Spleen (tissue), 7 donors: Measurements from ENCODE around the gene ST7.

ENCODE experiments used
- POLR2A ChIP-seq, 3 donors: fragments of 450-650 bp; IDR thresholded peaks; one replicate each; pipeline ENCODE4 v1.5.1; 2017; ENCODE audit warnings: antibody characterized with exemption in 3 of 3, mild to moderate bottlenecking in 1 of 3
- POLR2AphosphoS5 ChIP-seq, 3 donors: sonication (generic); formaldehyde crosslinking; IDR thresholded peaks; one replicate each; pipeline ENCODE4 v1.5.1; 2017; ENCODE audit warnings: antibody characterized with exemption in 3 of 3
- TF ChIP-seq, protein P1 (sequence below), 11 experiments: fragments of 200-600 bp in 7 of 11; fragments of 450-650 bp in 4 of 11; sonication (generic) in 4 of 11; IDR thresholded peaks in 8 of 11; conservative IDR thresholded peaks in 3 of 11; 1 replicate in 7 of 11; 2 replicates in 4 of 11; pipeline versions ENCODE4 v1.4.0 to v1.8.0; 2016 to 2021; ENCODE audit warnings: antibody characterized with exemption in 11 of 11, inconsistent platforms in 4 of 11, mild to moderate bottlenecking in 1 of 11
- donor health status: DM: no; HTN: no; CAD: no; lungs with moderate emphysema.
- donor health status: DM: no; HTN: no; CAD: no.
- donor health status: DM: no; HTN: no; CAD: no.

DNA sequence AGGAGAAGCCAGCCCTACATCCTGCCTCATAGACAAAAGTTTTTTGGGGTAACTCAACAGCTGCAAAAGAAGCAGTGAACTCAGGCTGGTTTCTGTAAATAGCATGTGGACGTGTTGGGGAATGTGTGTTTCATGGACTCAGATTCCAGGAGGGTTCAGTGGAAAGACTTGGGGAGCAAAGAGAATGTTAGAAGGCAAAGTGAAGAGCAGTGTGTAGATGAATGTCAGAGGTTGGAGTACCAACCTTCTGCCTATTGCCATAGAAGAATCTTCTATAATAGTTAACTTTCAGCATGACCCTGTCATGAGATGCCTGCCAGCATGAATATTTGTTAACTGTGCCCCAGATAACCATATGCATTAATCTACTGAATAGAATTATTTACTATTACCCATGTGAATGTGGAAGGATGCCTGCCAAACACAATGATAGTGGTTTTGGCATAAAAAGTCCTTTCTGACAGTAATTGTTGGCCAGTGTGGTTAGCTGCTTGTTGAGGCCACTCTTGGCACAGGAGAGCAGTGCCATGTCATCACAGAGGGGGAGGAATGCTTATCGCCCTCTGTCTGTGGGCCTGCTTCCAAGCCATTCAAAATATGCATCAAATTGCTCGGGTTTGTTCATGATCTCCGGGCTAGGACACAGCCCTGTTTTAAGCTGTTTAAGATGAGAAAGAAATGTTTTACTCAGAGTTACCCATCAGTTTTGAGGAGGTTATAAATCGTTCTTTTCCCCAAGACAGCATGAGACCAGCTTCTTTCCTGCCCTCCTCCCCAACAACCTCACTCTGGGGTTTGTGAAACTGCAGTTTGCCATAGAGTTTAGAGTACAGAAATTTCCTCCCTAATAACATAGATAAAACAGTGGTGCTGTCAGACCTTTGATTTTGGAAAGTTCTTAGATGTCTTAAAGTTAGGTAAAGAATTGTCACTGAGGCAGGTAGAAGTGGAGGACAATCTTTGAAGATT lies 204.2 kb downstream of the ST7 start:
- TF ChIP-seq, protein P1, sequence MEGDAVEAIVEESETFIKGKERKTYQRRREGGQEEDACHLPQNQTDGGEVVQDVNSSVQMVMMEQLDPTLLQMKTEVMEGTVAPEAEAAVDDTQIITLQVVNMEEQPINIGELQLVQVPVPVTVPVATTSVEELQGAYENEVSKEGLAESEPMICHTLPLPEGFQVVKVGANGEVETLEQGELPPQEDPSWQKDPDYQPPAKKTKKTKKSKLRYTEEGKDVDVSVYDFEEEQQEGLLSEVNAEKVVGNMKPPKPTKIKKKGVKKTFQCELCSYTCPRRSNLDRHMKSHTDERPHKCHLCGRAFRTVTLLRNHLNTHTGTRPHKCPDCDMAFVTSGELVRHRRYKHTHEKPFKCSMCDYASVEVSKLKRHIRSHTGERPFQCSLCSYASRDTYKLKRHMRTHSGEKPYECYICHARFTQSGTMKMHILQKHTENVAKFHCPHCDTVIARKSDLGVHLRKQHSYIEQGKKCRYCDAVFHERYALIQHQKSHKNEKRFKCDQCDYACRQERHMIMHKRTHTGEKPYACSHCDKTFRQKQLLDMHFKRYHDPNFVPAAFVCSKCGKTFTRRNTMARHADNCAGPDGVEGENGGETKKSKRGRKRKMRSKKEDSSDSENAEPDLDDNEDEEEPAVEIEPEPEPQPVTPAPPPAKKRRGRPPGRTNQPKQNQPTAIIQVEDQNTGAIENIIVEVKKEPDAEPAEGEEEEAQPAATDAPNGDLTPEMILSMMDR (IDR thresholded peaks at IDR 0.05 in 8 of 11, conservative IDR thresholded peaks at IDR 0.05 in 3 of 11), result no peak
- TF ChIP-seq POLR2A (IDR thresholded peaks at IDR 0.05) (no peak), POLR2AphosphoS5 (IDR thresholded peaks at IDR 0.05) (peak in 1 of 3 donors; percentile 18)
